BLaER1 (cell line): Measurements from ENCODE around the gene TRNAU1AP.
"Not testable (repeated sequence)": the region's sequence is repeated elsewhere in the genome, so short reads cannot be mapped to it uniquely, and the experiment has no call there.

ENCODE experiments used
- H3K27ac ChIP-seq: shearing (Covaris generic); formaldehyde crosslinking; 2 replicates; pipeline ENCODE4 v1.8.1; 2022
- H3K27me3 ChIP-seq: shearing (Covaris generic); formaldehyde crosslinking; 2 replicates; pipeline ENCODE4 v1.8.1; 2022
- H3K36me3 ChIP-seq: shearing (Covaris generic); formaldehyde crosslinking; 2 replicates; pipeline ENCODE4 v1.8.1; 2022
- H3K4me1 ChIP-seq: shearing (Covaris generic); formaldehyde crosslinking; 2 replicates; pipeline ENCODE4 v1.8.1; 2022
- H3K4me2 ChIP-seq: shearing (Covaris generic); formaldehyde crosslinking; 2 replicates; pipeline ENCODE4 v1.8.1; 2022
- H3K4me3 ChIP-seq: shearing (Covaris generic); formaldehyde crosslinking; 2 replicates; pipeline ENCODE4 v1.8.1; 2022
- H3K9ac ChIP-seq: shearing (Covaris generic); formaldehyde crosslinking; 2 replicates; pipeline ENCODE4 v1.8.1; 2022
- H3K9me3 ChIP-seq: shearing (Covaris generic); formaldehyde crosslinking; 2 replicates; pipeline ENCODE4 v1.8.1; 2022
- H4K20me1 ChIP-seq: shearing (Covaris generic); formaldehyde crosslinking; 2 replicates; pipeline ENCODE4 v1.8.1; 2022
- Cebpa-rat ChIP-seq: shearing (Covaris generic); IDR thresholded peaks from 2 replicates; pipeline ENCODE4 v1.8.1; 2022

TRNAU1AP gene

DNA sequence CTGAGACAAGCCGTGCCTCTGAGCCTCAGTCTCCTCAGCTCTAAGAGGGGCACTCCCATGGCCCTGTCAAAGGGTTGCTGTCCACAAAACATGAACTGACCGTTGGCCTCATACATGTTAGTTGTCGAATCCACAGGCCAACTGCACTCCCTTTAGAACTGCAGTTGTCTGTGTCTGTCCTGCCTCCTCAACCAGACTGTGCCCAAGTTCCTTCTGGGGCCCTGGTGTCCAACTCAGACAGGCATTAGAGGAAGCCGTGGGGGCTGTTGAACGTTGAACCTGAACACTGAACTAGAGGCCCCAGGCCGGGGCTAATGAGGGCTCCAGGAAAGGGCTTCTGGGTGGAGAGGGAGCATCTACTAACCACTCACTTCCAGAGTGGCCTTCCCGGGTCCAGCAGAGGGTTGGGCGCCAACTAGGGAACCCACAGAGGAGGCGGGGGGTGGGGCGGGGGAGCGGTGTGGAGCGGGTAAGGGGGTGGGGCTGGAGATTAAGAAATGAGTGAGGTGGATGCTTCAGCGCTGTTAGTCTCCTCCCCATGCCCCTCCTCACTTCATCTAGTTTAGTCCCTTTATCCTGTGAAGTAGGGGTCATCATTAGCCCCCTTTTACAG, 38.9 kb downstream of the TRNAU1AP start, which contains the start of gene RAB42:
RAB42 (plus strand) TSS at position 558 of the 613 bp plus-strand sequence. CDS start 247 bp downstream, outside the sequence.
- peak within 1 kb of the TSS; percentile 85 for H3K4me2 ChIP-seq
- no peaks in the 10 kb centered on the region for H3K9me3 ChIP-seq
- no peaks in the 10 kb centered on the region for H3K36me3 ChIP-seq
- no peaks in the 10 kb centered on the region for H4K20me1 ChIP-seq
- peaks cover 34% of the 10 kb centered on the region for H3K27me3 ChIP-seq
- no peak for TF ChIP-seq Cebpa-rat
- H3K4me3 ChIP-seq = peak within 1 kb of the TSS; percentile 68
- peak within 1 kb of the TSS; percentile 68; the same call in 1 of the 2 replicates for H3K9ac ChIP-seq
- H3K27ac ChIP-seq = no peak within 1 kb of the TSS
- peaks cover 5% of the 10 kb centered on the region; the same call in 1 of the 2 replicates for H3K4me1 ChIP-seq

DNA sequence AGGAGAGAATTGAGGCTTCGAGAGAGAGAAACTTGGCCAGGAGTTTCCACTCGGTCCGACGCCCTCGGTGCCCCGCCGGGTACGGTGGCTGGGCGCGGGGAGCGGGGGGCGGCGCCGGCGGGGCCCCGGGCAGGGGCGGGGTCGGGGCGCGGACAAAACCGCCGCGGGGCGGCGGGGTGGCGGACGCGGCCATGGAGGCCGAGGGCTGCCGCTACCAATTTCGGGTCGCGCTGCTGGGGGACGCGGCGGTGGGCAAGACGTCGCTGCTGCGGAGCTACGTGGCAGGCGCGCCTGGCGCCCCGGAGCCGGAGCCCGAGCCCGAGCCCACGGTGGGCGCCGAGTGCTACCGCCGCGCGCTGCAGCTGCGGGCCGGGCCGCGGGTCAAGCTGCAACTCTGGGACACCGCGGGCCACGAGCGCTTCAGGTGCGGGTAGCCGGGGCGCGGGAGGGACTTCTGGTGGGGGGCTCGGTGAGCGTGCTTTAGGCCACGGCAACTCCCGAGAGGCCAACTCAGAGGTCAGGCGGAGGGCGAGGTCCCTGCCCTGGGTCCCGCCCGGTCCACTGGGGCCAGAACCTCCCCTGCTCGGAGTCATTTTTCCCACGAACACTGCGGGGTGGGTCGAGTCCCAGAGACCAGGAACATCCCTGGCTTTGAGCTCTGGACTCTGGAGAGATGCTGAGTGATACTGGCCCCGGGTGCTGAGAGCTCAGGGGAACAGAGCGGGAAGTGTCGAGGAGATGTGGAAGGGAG, 39.6 kb downstream of the TRNAU1AP start:
- Histone ChIP-seq H3K27ac (no peak overlapping the region), H3K4me2 (peak overlapping the region; percentile 85), H3K27me3 (peaks cover 34% of the 10 kb centered on the region), H3K4me1 (peaks cover 5% of the 10 kb centered on the region; the same call in 1 of the 2 replicates), H3K4me3 (peak overlapping the region; percentile 68), H3K9me3 (no peaks in the 10 kb centered on the region), H4K20me1 (no peaks in the 10 kb centered on the region), H3K36me3 (no peaks in the 10 kb centered on the region; the same call in 1 of the 2 replicates), H3K9ac (peak overlapping the region; percentile 68; the same call in 1 of the 2 replicates)
- TF ChIP-seq Cebpa-rat = no peak

DNA sequence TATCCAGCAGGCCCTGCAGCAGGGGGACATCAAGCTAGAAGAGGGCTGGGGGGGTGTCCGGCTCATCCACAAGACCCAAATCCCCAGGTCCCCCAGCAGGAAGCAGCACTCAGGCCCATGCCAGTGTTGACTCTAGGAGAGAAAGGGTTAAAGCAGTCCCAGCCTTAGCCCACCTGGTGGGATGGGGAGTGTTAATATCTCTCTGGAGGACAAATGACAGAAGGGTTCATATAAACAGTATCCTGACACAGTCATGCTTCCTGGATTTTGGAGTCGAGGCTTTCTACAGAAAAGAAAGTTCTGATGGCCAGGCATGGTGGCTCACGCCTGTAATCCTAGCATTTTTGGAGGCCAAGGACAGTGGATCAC, 41.1 kb downstream of the TRNAU1AP start:
- H3K9me3 ChIP-seq, H3K36me3 ChIP-seq, H3K9ac ChIP-seq, H3K4me3 ChIP-seq, H4K20me1 ChIP-seq, H3K4me2 ChIP-seq, H3K27ac ChIP-seq, H3K4me1 ChIP-seq: not testable (repeated sequence)
- peaks cover 34% of the 10 kb centered on the region for H3K27me3 ChIP-seq

DNA sequence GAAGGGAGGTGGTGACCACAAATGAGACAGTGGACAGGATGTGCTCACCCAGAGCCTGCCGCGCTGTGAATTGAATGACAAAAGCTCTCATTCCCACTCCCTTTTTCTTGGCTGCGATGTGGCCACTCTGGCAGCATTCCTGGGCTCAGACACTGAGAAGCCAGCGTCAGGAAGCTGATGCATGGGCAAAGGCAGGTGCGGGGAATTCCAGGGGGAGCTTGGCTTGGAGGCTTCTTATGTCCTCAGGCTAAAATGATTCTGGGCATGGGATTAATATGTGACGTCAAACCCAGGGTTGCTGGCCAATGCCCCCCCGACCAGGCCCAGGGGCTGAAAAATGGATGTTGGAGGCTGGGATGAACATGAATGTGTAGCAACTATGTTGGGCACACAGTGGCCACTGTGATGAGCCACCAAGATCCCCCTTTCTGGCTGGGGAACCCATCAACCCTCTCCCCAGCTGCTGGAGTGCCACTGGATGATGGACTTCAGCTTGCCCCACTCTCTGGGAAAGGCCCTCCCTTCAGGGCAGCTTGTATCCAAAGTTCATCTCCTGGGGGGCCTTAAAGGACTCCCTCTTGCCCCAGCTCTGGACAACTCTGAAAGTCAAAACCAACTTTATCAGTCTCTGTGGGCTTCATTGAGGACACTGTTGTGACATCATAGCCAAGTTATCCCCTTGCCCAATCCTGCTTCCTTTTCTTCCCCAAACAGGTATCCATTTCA, 42.0 kb downstream of the TRNAU1AP start:
- not testable (repeated sequence) for H3K4me3 ChIP-seq, H3K4me2 ChIP-seq, H3K27ac ChIP-seq

DNA sequence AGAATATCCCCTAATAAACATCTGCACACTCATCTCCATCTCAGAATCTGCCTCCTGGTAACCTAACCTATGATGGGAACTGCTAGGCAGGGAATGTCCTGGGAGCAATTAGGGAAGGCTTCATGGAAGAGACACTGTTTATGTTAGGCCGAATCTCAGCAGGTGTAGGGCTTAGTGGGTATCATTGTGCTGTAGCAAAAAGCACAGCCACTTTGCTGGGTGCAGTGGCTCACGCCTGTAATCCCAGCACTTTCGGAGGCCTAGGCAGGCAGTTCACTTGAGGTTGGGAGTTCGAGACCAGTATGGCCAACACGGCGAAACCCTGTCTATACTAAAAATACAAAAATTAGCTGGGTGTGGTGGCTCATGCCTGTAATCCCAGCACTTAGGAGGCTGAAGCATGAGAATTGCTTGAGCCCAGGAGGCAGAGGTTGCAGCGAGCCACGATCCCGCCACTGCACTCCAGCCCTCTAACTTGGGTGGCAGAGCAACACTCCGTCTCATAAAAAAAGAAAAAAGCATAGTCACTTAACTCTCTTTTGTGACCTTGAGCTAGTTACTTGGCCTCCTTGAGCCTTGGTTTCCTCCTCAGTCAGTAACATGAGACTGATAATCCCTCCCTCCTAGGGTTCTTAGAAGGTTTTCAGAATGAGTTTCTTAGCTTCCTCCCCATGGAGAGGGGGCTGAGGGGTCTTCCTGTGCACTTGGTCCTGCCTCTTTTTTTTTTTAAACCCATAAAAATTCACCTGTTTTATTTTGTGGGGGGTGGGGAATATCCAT, 42.7 kb downstream of the TRNAU1AP start:
- no peak for TF ChIP-seq Cebpa-rat
- Histone ChIP-seq H4K20me1 (no peaks in the 10 kb centered on the region), H3K27me3 (peaks cover 34% of the 10 kb centered on the region), H3K4me1 (peaks cover 5% of the 10 kb centered on the region; the same call in 1 of the 2 replicates), H3K4me3 (no peak overlapping the region), H3K9ac (no peak overlapping the region), H3K4me2 (no peak overlapping the region), H3K27ac (no peak overlapping the region), H3K36me3 (peaks cover 1% of the 10 kb centered on the region; the same call in 1 of the 2 replicates), H3K9me3 (no peaks in the 10 kb centered on the region)

More for the DNA sequence above, 42.0 kb downstream of the TRNAU1AP start:
- H3K27me3 ChIP-seq = peaks cover 34% of the 10 kb centered on the region
- not testable (repeated sequence) for H3K4me1 ChIP-seq, H4K20me1 ChIP-seq, H3K36me3 ChIP-seq, H3K9me3 ChIP-seq, H3K9ac ChIP-seq

DNA sequence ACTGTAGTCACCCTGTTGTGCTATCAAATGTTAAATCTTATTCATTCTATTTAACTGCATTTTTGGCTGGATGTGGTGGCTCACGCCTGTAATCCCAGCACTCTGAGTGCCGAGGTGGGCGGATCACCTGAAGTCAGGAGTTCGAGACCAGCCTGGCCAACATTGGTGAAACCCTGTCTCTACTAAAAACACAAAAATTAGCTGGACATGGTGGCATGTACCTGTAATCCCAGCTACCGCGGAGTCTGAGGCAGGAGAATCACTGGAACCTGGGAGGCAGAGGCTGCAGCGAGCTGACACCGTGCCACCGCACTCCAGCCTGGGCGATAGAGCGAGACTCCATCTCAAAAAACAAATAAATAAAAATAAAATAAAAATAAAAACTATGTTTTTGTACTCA, 43.4 kb downstream of the TRNAU1AP start:
- peaks cover 28% of the 10 kb centered on the region for H3K27me3 ChIP-seq
- not testable (repeated sequence) for H3K4me2 ChIP-seq, H3K9me3 ChIP-seq, H3K36me3 ChIP-seq, H3K4me1 ChIP-seq, H3K9ac ChIP-seq, H3K4me3 ChIP-seq, H3K27ac ChIP-seq, H4K20me1 ChIP-seq

DNA sequence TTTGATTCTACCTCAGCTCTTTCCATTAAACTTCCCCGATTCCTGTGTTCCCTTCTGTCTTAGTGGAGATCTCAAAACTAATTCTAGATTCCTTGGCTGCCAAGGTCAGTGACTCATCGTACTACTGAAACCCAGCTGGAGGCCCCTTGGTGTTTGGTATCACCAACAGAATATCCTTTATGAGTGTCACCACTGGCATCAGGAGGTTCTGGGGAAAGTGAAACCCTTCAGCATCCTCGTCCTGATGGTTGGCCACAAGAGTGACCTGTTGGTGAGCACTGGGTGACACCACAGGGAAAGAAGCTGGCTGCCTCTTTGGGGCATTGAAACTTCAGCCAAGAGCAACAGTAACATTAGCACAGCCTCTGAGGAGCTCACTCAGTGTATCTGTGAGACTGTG, 48.8 kb downstream of the TRNAU1AP start:
- Histone ChIP-seq H4K20me1 (no peaks in the 10 kb centered on the region), H3K9ac (no peak overlapping the region), H3K27ac (no peak overlapping the region), H3K4me3 (no peak overlapping the region), H3K4me1 (peaks cover 25% of the 10 kb centered on the region), H3K27me3 (no peaks in the 10 kb centered on the region), H3K9me3 (no peaks in the 10 kb centered on the region), H3K36me3 (peaks cover 48% of the 10 kb centered on the region), H3K4me2 (no peak overlapping the region)
- no peak for TF ChIP-seq Cebpa-rat

DNA sequence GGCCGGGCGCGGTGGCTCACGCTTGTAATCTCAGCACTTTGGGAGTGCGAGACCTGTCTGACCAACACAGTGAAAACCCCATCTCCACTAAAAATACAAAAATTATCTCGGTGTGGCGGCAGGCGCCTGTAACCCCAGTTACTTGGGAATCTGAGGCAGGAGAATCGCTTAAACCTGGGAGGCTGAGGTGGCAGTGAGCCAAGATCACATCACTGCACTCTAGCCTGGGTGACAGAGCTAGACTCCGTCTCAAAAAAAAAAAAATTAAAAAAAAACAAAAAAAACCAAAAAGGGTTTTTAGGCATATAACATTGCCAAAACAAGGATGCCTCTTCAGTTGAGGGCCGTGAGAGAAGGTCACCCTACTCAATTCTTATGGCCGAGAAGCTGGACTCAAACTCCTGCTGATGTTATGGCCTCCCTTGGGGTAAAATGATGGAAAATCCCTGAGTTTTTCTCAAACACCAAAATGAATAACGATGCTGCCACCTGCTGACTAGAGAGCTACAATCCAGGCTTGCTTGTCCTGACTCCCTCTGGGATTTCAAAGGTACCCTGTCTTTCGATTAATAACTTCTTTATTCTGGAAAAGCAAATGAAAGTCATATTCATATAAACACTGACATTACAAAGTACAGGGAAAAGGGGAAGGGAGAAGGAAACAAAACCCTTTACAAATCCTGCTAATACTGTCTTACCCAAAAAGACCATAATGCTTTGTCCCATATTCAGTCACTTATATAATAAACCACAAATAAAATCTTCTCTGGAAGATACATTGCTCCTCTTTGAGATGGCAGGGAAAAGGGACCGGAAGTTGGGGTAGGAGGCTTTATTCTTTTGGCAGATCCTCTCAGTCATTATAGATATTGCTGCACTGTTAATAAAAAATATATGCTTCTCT, 49.9 kb downstream of the TRNAU1AP start:
- Histone ChIP-seq H3K27ac (no peak overlapping the region), H3K4me1 (peaks cover 25% of the 10 kb centered on the region), H3K9me3 (no peaks in the 10 kb centered on the region), H3K9ac (no peak overlapping the region), H3K36me3 (peaks cover 59% of the 10 kb centered on the region), H3K4me2 (no peak overlapping the region), H3K27me3 (no peaks in the 10 kb centered on the region), H3K4me3 (no peak overlapping the region), H4K20me1 (no peaks in the 10 kb centered on the region)
- TF ChIP-seq Cebpa-rat = no peak

DNA sequence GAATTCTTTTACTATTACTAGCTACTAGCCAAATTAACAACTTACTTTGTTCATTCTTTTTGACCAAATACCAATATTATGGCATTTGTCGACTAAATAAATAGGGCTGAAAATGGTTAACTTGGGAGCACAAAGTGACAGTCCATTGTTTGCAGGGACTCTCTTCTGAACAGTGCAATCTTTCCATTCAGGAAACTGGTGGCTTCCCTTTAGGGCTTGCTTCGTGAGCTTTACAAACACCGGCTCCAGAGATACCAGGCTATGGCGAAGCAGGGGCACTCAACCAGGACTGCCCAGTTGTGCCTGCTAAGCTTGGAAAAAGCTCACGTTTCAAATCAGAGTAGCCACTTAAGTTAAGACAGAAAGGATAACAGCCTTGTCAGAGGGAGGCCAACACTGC, 51.5 kb downstream of the TRNAU1AP start:
- no peak for TF ChIP-seq Cebpa-rat
- no peak overlapping the region; the same call in 1 of the 2 replicates for H3K27ac ChIP-seq
- peak overlapping the region; percentile 42; the same call in 1 of the 2 replicates for H3K9ac ChIP-seq
- peak overlapping the region; percentile 69 for H3K4me2 ChIP-seq
- no peak overlapping the region for H3K4me3 ChIP-seq
- H4K20me1 ChIP-seq = no peaks in the 10 kb centered on the region
- H3K27me3 ChIP-seq = no peaks in the 10 kb centered on the region
- H3K9me3 ChIP-seq = no peaks in the 10 kb centered on the region
- peaks cover 25% of the 10 kb centered on the region for H3K4me1 ChIP-seq
- peaks cover 73% of the 10 kb centered on the region for H3K36me3 ChIP-seq
